Activated T-helper 2 cell treated with anti-CD3 and anti-CD28 coated beads, Interferon-gamma antibody, Interleukin-2, Interleukin-4, amounts not matched to agents 10 μg/mL and 5 μg/mL and 100 μg/mL, durations not matched to agents 14 hours and 24 hours and 36 hours (primary cell): ENCODE measurements around the gene TRANK1. TPM values are rescaled to one million over a fixed set of nuclear protein-coding genes. Genes with fewer than 3 reads are reported as not detected.

Source experiments
- DNase-seq: peaks from one replicate; pipeline ENCODE4 v3.0.0; 2021; ENCODE audit warnings: low spot score
- H3K27ac Mint-ChIP-seq: one replicate; pipeline ENCODE4 v1.8.0; 2021; ENCODE audit warnings: mixed read lengths
- H3K27me3 Mint-ChIP-seq: one replicate; pipeline ENCODE4 v1.8.0; 2021; ENCODE audit warnings: low read depth, mixed read lengths
- H3K36me3 Mint-ChIP-seq: one replicate; pipeline ENCODE4 v1.8.0; 2021; ENCODE audit warnings: low read depth, mixed read lengths
- H3K4me1 Mint-ChIP-seq: one replicate; pipeline ENCODE4 v1.8.0; 2021; ENCODE audit warnings: low read depth, mixed read lengths
- H3K4me3 Mint-ChIP-seq: one replicate; pipeline ENCODE4 v1.8.0; 2021; ENCODE audit warnings: low read depth, mild to moderate bottlenecking, moderate library complexity, mixed read lengths
- H3K9me3 Mint-ChIP-seq: one replicate; pipeline ENCODE4 v1.8.0; 2021; ENCODE audit warnings: mixed read lengths
- intact Hi-C: fragments of 100-400 bp; cut with micrococcal nuclease; formaldehyde crosslinking; loops from one replicate; pipeline ENCODE4 v1.15.1; 2023
- total RNA-seq: library from RNA; stranded (reverse); gene quantifications from 2 replicates; pipeline ENCODE4 v1.2.3, GENCODE V29; 2022

The TRANK1 gene
- total RNA-seq, 1 donor from 2014 or later = 1.1 TPM

- Mint-ChIP-seq H3K4me3 (no peak overlapping the region), H3K36me3 (no peaks in the 10 kb centered on the region), H3K4me1 (no peaks in the 10 kb centered on the region), H3K27me3 (peaks cover 24% of the 10 kb centered on the region), H3K27ac (no peak overlapping the region), H3K9me3 (no peaks in the 10 kb centered on the region)
- intact Hi-C loops = no loop called here
- DNase-seq = no peak
Measured at GRCh38 chr3:36784138-36784635, 160.7 kb downstream of the TRANK1 start.

DNA sequence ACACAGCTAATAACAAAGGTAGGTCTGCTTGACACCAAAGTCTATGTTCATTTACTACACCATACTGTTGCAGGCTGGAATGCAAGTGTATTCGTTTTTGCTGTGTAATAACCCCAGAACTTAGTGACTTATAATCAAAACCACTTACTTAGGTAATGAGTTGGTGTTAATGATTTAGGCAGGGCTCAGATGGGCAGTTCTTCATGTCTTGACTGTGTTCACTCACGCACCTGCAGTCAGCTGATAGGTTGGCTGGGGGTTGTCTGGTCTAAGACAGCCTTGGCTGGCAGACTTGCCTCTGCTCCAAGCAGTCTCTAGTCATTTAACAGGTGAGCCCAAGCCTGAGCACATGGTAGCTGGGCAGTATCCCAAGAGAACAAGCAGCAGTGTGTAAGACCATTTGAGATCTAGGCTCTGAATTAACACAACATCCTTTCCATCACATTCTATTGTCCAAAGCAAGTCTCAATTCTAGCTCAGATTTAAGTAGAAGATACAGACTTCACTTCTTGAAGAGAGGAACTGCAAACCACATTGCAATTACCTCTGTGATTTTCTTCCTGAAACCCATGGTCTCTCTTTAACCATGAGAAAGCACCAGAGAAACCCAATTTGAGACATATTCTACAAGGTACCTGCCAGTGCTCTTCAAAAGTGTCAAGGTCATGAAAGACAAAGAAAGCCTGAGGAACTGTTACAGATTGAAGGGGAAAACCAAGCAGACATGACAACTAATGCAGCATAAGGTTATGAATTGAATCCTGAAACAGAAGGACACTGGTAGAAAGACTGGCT, 167.2 kb downstream of the TRANK1 start:
- no peak overlapping the region for H3K4me3 Mint-ChIP-seq
- H3K27me3 Mint-ChIP-seq = peaks cover 26% of the 10 kb centered on the region
- no peak for DNase-seq
- no peak overlapping the region for H3K27ac Mint-ChIP-seq
- intact Hi-C loops = no loop called here
- no peaks in the 10 kb centered on the region for H3K9me3 Mint-ChIP-seq
- H3K36me3 Mint-ChIP-seq = no peaks in the 10 kb centered on the region
- no peaks in the 10 kb centered on the region for H3K4me1 Mint-ChIP-seq

Other genes starting within 250 kb of the TRANK1 start
- not detected in 2 replicates for gene DCLK3, start 180.5 kb downstream of the TRANK1 start, total RNA-seq
- gene EPM2AIP1, start 48.1 kb upstream of the TRANK1 start, total RNA-seq = 17.7 and 20.4 TPM in 2 replicates
- 61.9 and 64.4 TPM in 2 replicates for gene MLH1, start 48.5 kb upstream of the TRANK1 start, total RNA-seq
- gene LRRFIP2, start 229.5 kb upstream of the TRANK1 start, total RNA-seq = 36.8 and 38.3 TPM in 2 replicates